IMR-90 (cell line): Measurements from ENCODE around the gene NRCAM. TPM values are rescaled to one million over a fixed set of nuclear protein-coding genes. Genes with fewer than 3 reads are reported as not detected.

Experiments
- ATAC-seq: fragments of 200-7000 bp; cut with Tn5 transposase; 2 replicates; pipeline ENCODE4 v1.9.1; 2020; ENCODE audit warnings: low read depth, mild to moderate bottlenecking, moderate library complexity
- BruUV-seq: library from RNA; stranded (reverse); fragments of 400-500 nt; replicated peaks from 2 replicates; lab custom pipeline; 2021; lab: Mats Ljungman, UMichigan
- CTCF ChIA-PET: fragments of 300-600 bp; formaldehyde crosslinking; extraction: SDS; loops from one replicate; lab custom pipeline; 2021; ENCODE audit warnings: antibody characterized with exemption; lab: Yijun Ruan, JAX
- POLR2A ChIA-PET: fragments of 300-600 bp; sonication (Branson Sonifier 250); formaldehyde crosslinking; loops from one replicate; lab custom pipeline; 2022; ENCODE audit warnings: antibody characterized with exemption; ENCODE audit not compliant: unreplicated experiment; lab: Charles Lee
- DNase-seq: peaks from one replicate; pipeline ENCODE4 v3.0.0; 2013
- H2AFZ ChIP-seq: replicated peaks from 2 replicates; pipeline ENCODE3; 2013; ENCODE audit warnings: low read length, mild to moderate bottlenecking; ENCODE audit not compliant: poor library complexity
- H2AK5ac ChIP-seq: 2 replicates; pipeline ENCODE4 v1.6.1; 2013; ENCODE audit warnings: low read depth, low read length, inconsistent platforms
- H2AK9ac ChIP-seq: replicated peaks from 2 replicates; pipeline ENCODE3; 2013; ENCODE audit warnings: mild to moderate bottlenecking, low read depth, low read length, moderate library complexity; ENCODE audit not compliant: poor library complexity
- H2BK120ac ChIP-seq: 2 replicates; pipeline ENCODE4 v1.6.1; 2013; ENCODE audit warnings: low read depth, low read length, inconsistent platforms
- H2BK15ac ChIP-seq: 3 replicates; pipeline ENCODE4 v1.6.1; 2013; ENCODE audit warnings: low read depth, low read length, inconsistent platforms
- H2BK20ac ChIP-seq: 2 replicates; pipeline ENCODE4 v1.6.1; 2013; ENCODE audit warnings: low read depth, mild to moderate bottlenecking, inconsistent platforms, low read length, moderate library complexity
- H2BK5ac ChIP-seq: 2 replicates; pipeline ENCODE4 v1.6.1; 2013; ENCODE audit warnings: mild to moderate bottlenecking, low read depth, low read length, inconsistent platforms; ENCODE audit not compliant: poor library complexity, severe bottlenecking
- H3K14ac ChIP-seq: replicated peaks from 2 replicates; pipeline ENCODE4 v1.6.1; 2013; ENCODE audit warnings: low read depth, low read length, inconsistent platforms
- H3K18ac ChIP-seq: 2 replicates; pipeline ENCODE4 v1.6.1; 2013; ENCODE audit warnings: low read depth, low read length, control low read depth
- H3K23ac ChIP-seq: 2 replicates; pipeline ENCODE4 v1.6.1; 2013; ENCODE audit warnings: low read depth, low read length, inconsistent platforms
- H3K27ac ChIP-seq: 2 replicates; pipeline ENCODE4 v1.5.1; 2013; ENCODE audit warnings: mild to moderate bottlenecking, control low read depth, low read length; ENCODE audit not compliant: insufficient read depth
- H3K27me3 ChIP-seq: 2 replicates; pipeline ENCODE4 v1.6.1; 2013; ENCODE audit warnings: low read length; ENCODE audit not compliant: control insufficient read depth, insufficient read depth
- H3K36me3 ChIP-seq: 2 replicates; pipeline ENCODE4 v1.6.1; 2013; ENCODE audit warnings: low read length, mixed read lengths; ENCODE audit not compliant: control insufficient read depth, insufficient read depth
- H3K4ac ChIP-seq: 2 replicates; pipeline ENCODE4 v1.6.1; 2013; ENCODE audit warnings: low read depth, low read length, inconsistent platforms
- H3K4me1 ChIP-seq: 2 replicates; pipeline ENCODE4 v1.6.1; 2013; ENCODE audit warnings: low read length, mixed read lengths; ENCODE audit not compliant: control insufficient read depth, insufficient read depth
- H3K4me2 ChIP-seq: 2 replicates; pipeline ENCODE4 v1.6.1; 2013; ENCODE audit warnings: low read depth, mild to moderate bottlenecking, control low read depth, low read length, moderate library complexity
- H3K4me3 ChIP-seq: 2 replicates; pipeline ENCODE4 v1.5.1; 2013; ENCODE audit warnings: low read depth, mild to moderate bottlenecking, control low read depth, low read length, moderate library complexity; ENCODE audit not compliant: insufficient read depth
- H3K56ac ChIP-seq: 2 replicates; pipeline ENCODE4 v1.6.1; 2013; ENCODE audit warnings: low read length, inconsistent platforms; ENCODE audit not compliant: insufficient read depth; ENCODE audit errors: extremely low read depth
- H3K79me1 ChIP-seq, 2 experiments: 2 replicates each; pipeline ENCODE4 v1.6.1; 2013; ENCODE audit warnings: low read length in 2 of 2, inconsistent platforms in 1 of 2, low read depth in 1 of 2
- H3K9ac ChIP-seq: 2 replicates; pipeline ENCODE4 v1.6.1; 2013; ENCODE audit warnings: low read depth, low read length, control low read depth
- H3K9me1 ChIP-seq: 2 replicates; pipeline ENCODE4 v1.6.1; 2013; ENCODE audit warnings: low read length, inconsistent platforms; ENCODE audit not compliant: insufficient read depth
- H3K9me3 ChIP-seq: 2 replicates; pipeline ENCODE4 v1.6.1; 2013; ENCODE audit warnings: low read length; ENCODE audit not compliant: control insufficient read depth, insufficient read depth
- H4K20me1 ChIP-seq: 2 replicates; pipeline ENCODE4 v1.6.1; 2013; ENCODE audit warnings: low read length, inconsistent platforms; ENCODE audit not compliant: insufficient read depth
- H4K5ac ChIP-seq: 2 replicates; pipeline ENCODE4 v1.6.1; 2013; ENCODE audit warnings: mild to moderate bottlenecking, low read depth, low read length, control low read depth
- H4K8ac ChIP-seq, 2 experiments: 2 replicates each; pipeline ENCODE4 v1.6.1; 2013; ENCODE audit warnings: low read depth in 2 of 2, low read length in 2 of 2, control low read depth in 1 of 2, inconsistent platforms in 1 of 2
- H4K91ac ChIP-seq: 2 replicates; pipeline ENCODE4 v1.6.1; 2013; ENCODE audit warnings: low read depth, low read length, inconsistent platforms; ENCODE audit not compliant: insufficient read depth
- BHLHE40 ChIP-seq: fragments of 150-350 bp; IDR thresholded peaks from 2 replicates; pipeline ENCODE4 v1.6.1; 2016; ENCODE audit warnings: mild to moderate bottlenecking, low read depth, low read length
- CHD1 ChIP-seq: IDR thresholded peaks from 2 replicates; pipeline ENCODE4 v1.6.1; 2012; ENCODE audit warnings: low read depth, low read length, improper control_type of control experiment
- FOS ChIP-seq: fragments of 150-350 bp; IDR thresholded peaks from 2 replicates; pipeline ENCODE4 v1.6.1; 2016; ENCODE audit warnings: low read depth, low read length
- MAFK ChIP-seq: IDR thresholded peaks from 2 replicates; pipeline ENCODE4 v1.6.1; 2012; ENCODE audit warnings: low read depth, low read length, improper control_type of control experiment
- MAZ ChIP-seq: IDR thresholded peaks from 2 replicates; pipeline ENCODE4 v1.6.1; 2012; ENCODE audit warnings: low read depth, mild to moderate bottlenecking, low read length, improper control_type of control experiment, moderate library complexity, borderline replicate concordance
- NFE2L2 ChIP-seq: fragments of 150-350 bp; IDR thresholded peaks from 2 replicates; pipeline ENCODE4 v1.6.1; 2016; ENCODE audit warnings: low read depth, mild to moderate bottlenecking, low read length
- POLR2A ChIP-seq: IDR thresholded peaks from 2 replicates; pipeline ENCODE4 v1.6.1; 2012; ENCODE audit warnings: mild to moderate bottlenecking, low read depth, low read length
- RAD21 ChIP-seq: IDR thresholded peaks from 2 replicates; pipeline ENCODE4 v1.6.1; 2012; ENCODE audit warnings: low read length, improper control_type of control experiment
- RCOR1 ChIP-seq: IDR thresholded peaks from 2 replicates; pipeline ENCODE4 v1.6.1; 2012; ENCODE audit warnings: mild to moderate bottlenecking, low read length, improper control_type of control experiment; ENCODE audit not compliant: insufficient replicate concordance
- SMC3 ChIP-seq: fragments of 150-350 bp; IDR thresholded peaks from 2 replicates; pipeline ENCODE4 v1.6.1; 2016; ENCODE audit warnings: low read depth, mild to moderate bottlenecking, antibody characterized with exemption, low read length, moderate library complexity
- USF2 ChIP-seq: fragments of 150-350 bp; IDR thresholded peaks from 2 replicates; pipeline ENCODE4 v1.6.1; 2017; ENCODE audit warnings: mild to moderate bottlenecking, antibody characterized with exemption, low read length, low read depth
- WGBS, 2 experiments: methylation state at CpG; one replicate each; pipeline versions ENCODE4 v1.1.5 to v1.1.7; 2013; ENCODE audit warnings: missing lambda C conversion rate in 2 of 2; ENCODE audit not compliant: insufficient read length in 1 of 2; ENCODE audit errors: extremely low coverage in 2 of 2; 5-methylcytosine and 5-hydroxymethylcytosine counted together
- dilution Hi-C: fragments of 300-500 bp; cut with HindIII; formaldehyde crosslinking; loops from one replicate; pipeline ENCODE4 v1.14.3; 2018; ENCODE audit warnings: low sequenced_read_pairs; ENCODE audit not compliant: unreplicated experiment
- in situ Hi-C: fragments of 300-500 bp; cut with MboI; formaldehyde crosslinking; loops from 3 replicates; pipeline ENCODE4 v1.14.3; 2019; ENCODE audit warnings: low sequenced_read_pairs, inconsistent platforms, mixed read lengths
- intact Hi-C: fragments of 100-400 bp; cut with micrococcal nuclease; formaldehyde crosslinking; loops from 2 replicates; pipeline ENCODE4 v1.10.0; 2022
- polyA plus RNA-seq, 3 experiments: library from polyadenylated mRNA; depleted of rRNA; stranded (reverse); fragments of >200 nt; gene quantifications; 2 replicates each; pipeline ENCODE4 v1.2.3, GENCODE V29; 2012; ENCODE audit warnings: low replicate concordance in 1 of 3
- total RNA-seq: library from RNA; depleted of rRNA; stranded (reverse); fragments of >200 nt; gene quantifications from 2 replicates; pipeline ENCODE4 v1.2.3, GENCODE V29; 2012

NRCAM gene
- total and polyA plus RNA-seq, 2 of the 4 experiments (the other 2 are of a cell fraction) = 0.46 to 1.1 TPM

- no peak for TF ChIP-seq MAZ
- no peak for TF ChIP-seq USF2
Observed at GRCh38 chr7:108442039-108442568, 14.1 kb downstream of the NRCAM start (continued).

GRCh38 chr7:108441392-108441955 is 14.8 kb downstream of the NRCAM start:
- no peaks in the 10 kb centered on the region for H4K20me1 ChIP-seq
- H2BK15ac ChIP-seq = no peak overlapping the region
- no peak overlapping the region for H2AK5ac ChIP-seq
- in situ Hi-C loops = loop anchor here (10.0 kb wide), 1 partner anchor 257 kb away; no protein-coding TSS in a partner anchor
- no peak overlapping the region for H3K18ac ChIP-seq
- no peak overlapping the region for H4K8ac ChIP-seq
- H2BK20ac ChIP-seq = no peak overlapping the region
- no peak overlapping the region for H4K5ac ChIP-seq
- no peaks in the 10 kb centered on the region for H3K9me3 ChIP-seq
- BruUV-seq = no TSS peak
- no peaks in the 10 kb centered on the region for H3K36me3 ChIP-seq
- H2AFZ ChIP-seq = no peak overlapping the region
- no peak overlapping the region for H2AK9ac ChIP-seq
- no peaks in the 10 kb centered on the region for H3K79me1 ChIP-seq
- WGBS, 2 experiments = no CpG with 5 or more reads among the region's 4 CpGs
- no peak overlapping the region for H3K56ac ChIP-seq
- CTCF ChIA-PET = interaction anchor here (1.2 kb wide), 1 partner anchor 10 kb away, joined by 3 read pairs; no protein-coding TSS in a partner anchor
- DNase-seq = no peak
- no peak overlapping the region for H2BK120ac ChIP-seq
- H3K4ac ChIP-seq = no peak overlapping the region
- no peak overlapping the region for H3K14ac ChIP-seq
- intact Hi-C loops = no loop called here
- no peaks in the 10 kb centered on the region for H3K9me1 ChIP-seq
- H3K9ac ChIP-seq = no peak overlapping the region
- H2BK5ac ChIP-seq = no peak overlapping the region
- dilution Hi-C loops = no loop called here
- H3K4me2 ChIP-seq = no peak overlapping the region
- peaks cover 2% of the 10 kb centered on the region for H3K27me3 ChIP-seq
- POLR2A ChIA-PET = no interaction called here
- H3K4me1 ChIP-seq = no peaks in the 10 kb centered on the region
- no peak overlapping the region for H3K23ac ChIP-seq
- TF ChIP-seq NFE2L2 (no peak), MAZ (no peak), CHD1 (no peak), SMC3 (no peak), POLR2A (no peak), RAD21 (no peak), USF2 (no peak), RCOR1 (no peak), BHLHE40 (no peak), FOS (no peak), MAFK (no peak)
- H3K27ac ChIP-seq = no peak overlapping the region
- no peak for ATAC-seq
- H3K4me3 ChIP-seq = no peak overlapping the region
- no peak overlapping the region for H4K91ac ChIP-seq
